ENCODE measurements around the gene LIPH.
"Not testable (repeated sequence)": the region's sequence is repeated elsewhere in the genome, so short reads cannot be mapped to it uniquely, and the experiment has no call there.

The LIPH gene

DNA sequence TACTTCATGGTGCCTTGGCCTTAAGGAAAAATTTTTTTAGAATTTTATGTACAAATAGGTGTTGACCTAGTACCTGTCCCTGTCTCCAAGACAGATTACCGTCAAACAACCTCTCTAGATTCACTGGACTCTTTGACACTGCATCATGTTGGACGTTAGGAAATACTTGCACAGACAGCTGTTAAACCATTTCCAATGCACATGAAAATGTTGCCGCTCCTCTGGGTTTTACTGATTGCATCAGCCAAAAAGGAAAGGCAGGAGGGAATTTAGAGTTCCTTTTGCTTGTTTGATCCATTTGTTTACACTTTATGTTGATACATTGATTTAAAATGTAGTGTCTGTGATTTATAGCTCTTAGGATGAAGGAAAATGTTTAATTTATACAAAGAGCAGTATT lies 68.1 kb downstream of the LIPH start:
- no peak for DNase-seq (ENCODE audit: low read depth)
- TF ChIP-seq, protein P1, sequence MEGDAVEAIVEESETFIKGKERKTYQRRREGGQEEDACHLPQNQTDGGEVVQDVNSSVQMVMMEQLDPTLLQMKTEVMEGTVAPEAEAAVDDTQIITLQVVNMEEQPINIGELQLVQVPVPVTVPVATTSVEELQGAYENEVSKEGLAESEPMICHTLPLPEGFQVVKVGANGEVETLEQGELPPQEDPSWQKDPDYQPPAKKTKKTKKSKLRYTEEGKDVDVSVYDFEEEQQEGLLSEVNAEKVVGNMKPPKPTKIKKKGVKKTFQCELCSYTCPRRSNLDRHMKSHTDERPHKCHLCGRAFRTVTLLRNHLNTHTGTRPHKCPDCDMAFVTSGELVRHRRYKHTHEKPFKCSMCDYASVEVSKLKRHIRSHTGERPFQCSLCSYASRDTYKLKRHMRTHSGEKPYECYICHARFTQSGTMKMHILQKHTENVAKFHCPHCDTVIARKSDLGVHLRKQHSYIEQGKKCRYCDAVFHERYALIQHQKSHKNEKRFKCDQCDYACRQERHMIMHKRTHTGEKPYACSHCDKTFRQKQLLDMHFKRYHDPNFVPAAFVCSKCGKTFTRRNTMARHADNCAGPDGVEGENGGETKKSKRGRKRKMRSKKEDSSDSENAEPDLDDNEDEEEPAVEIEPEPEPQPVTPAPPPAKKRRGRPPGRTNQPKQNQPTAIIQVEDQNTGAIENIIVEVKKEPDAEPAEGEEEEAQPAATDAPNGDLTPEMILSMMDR (IDR thresholded peaks at IDR 0.05; ENCODE audit: control insufficient read depth, extremely low read depth, insufficient read depth): no peak

DNA sequence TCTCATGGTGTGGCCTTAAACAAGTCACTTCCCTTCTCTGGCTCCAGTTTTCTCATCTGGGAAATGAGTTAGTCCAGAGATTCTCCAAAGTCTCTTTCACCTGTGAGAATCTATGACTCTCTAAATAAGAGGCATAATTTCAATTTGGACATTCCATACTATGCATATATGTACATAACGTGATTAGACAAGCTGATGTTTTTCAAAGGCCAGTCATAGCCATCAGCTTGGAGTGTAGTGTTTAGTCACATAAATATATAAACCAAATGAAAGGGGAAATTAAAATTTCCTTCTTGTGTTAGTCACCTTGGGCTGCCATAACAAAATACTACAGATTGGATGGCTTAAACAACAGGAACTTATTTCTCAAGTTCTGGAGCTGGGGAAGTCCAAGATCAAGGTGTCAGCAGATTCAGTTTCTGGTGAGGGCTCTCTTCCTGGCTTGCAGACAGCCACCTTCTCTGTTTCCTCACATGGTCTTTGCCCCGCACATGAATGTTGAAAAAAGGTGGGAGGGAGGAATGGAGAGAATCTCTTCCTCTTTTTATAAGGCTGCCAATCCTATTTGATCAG lies 72.9 kb downstream of the LIPH start:
- DNase-seq (ENCODE audit: low read depth): no peak
- TF ChIP-seq, protein P1 (IDR thresholded peaks at IDR 0.05; ENCODE audit: control insufficient read depth, extremely low read depth, insufficient read depth): no peak
- no peak overlapping the region for H3K4me3 ChIP-seq (ENCODE audit: low read depth, low read length)

More for the DNA sequence above, 68.1 kb downstream of the LIPH start:
- no peak overlapping the region for H3K4me3 ChIP-seq (ENCODE audit: low read depth, low read length)

- no peak for DNase-seq (ENCODE audit: low read depth)
- TF ChIP-seq, protein P1 (IDR thresholded peaks at IDR 0.05; ENCODE audit: control insufficient read depth, extremely low read depth, insufficient read depth): no peak
- no peak overlapping the region for H3K4me3 ChIP-seq (ENCODE audit: low read depth, low read length)
Observed at GRCh38 chr3:185477316-185477715, 75.1 kb downstream of the LIPH start.

- not testable (repeated sequence) for H3K4me3 ChIP-seq (ENCODE audit: low read depth, low read length); DNase-seq (ENCODE audit: low read depth)
Observed at GRCh38 chr3:185474922-185475321, 77.5 kb downstream of the LIPH start.

DNA sequence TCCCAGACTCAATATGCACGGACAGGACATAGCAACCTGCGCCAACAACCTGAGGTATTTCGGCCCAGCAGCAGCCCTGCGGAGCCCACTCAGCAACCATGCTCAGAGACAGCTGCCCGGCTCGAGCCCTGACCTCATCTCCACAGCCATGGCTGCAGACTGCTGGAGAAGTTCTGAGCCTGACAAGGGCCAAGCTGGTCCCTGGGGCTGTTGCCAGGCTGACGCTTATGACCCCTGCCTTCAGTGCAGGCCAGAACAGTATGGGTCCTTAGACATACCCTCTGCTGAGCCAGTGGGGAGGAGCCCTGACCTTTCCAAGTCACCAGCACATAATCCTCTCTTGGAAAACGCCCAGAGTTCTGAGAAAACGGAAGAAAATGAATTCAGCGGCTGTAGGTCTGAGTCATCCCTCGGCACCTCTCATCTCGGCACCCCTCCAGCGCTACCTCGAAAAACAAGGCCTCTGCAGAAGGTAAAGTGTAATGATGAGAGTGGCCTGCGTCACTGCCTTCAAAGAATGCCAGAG lies 79.0 kb downstream of the LIPH start:
- TF ChIP-seq, protein P1 (IDR thresholded peaks at IDR 0.05; ENCODE audit: control insufficient read depth, extremely low read depth, insufficient read depth): no peak
- H3K4me3 ChIP-seq (ENCODE audit: low read depth, low read length): no peak overlapping the region
- DNase-seq (ENCODE audit: low read depth): no peak

GRCh38 chr3:185470323-185470722 lies 82.1 kb downstream of the LIPH start:
- H3K4me3 ChIP-seq (ENCODE audit: low read depth, low read length): no peak overlapping the region
- no peak for DNase-seq (ENCODE audit: low read depth)
- TF ChIP-seq, protein P1 (IDR thresholded peaks at IDR 0.05; ENCODE audit: control insufficient read depth, extremely low read depth, insufficient read depth): no peak

GRCh38 chr3:185469542-185469941 lies 82.8 kb downstream of the LIPH start:
- H3K4me3 ChIP-seq (ENCODE audit: low read depth, low read length): no peak overlapping the region
- no peak for DNase-seq (ENCODE audit: low read depth)
- TF ChIP-seq, protein P1 (IDR thresholded peaks at IDR 0.05; ENCODE audit: control insufficient read depth, extremely low read depth, insufficient read depth): no peak

DNA sequence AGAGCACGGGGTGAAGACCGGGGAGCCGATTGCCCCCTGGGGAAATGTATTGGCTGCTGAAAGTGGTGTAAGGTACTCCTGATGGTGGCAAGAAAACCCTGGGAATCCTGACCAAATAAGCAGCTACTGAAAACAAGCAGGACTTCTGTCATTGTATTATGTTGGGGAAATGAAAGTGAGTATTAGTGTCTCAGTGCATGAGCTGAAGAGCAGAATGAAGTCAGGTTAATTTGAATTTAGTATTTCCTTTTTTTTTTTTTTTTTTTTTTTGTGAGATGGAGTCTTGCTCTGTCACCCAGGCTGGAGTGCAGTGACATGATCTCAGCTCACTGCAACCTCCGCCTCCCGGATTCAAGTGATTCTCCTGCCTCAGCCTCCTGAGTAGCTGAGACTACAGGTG lies 86.3 kb downstream of the LIPH start:
- not testable (repeated sequence) for DNase-seq (ENCODE audit: low read depth); H3K4me3 ChIP-seq (ENCODE audit: low read depth, low read length)

Data from LNCaP clone FGC (cell line).